Superior temporal gyrus (tissue), 1 donor: ENCODE data around the gene MASP2.
A peak's percentile ranks its signal among the peaks of the same experiment; 100 is the strongest.
"Not testable (repeated sequence)": the region's sequence is repeated elsewhere in the genome, so short reads cannot be mapped to it uniquely, and the experiment has no call there.

Experiments
- DNase-seq: peaks from one replicate; pipeline ENCODE4 v3.0.0-alpha.2; 2016; ENCODE audit errors: extremely low spot score

Gene MASP2

DNA sequence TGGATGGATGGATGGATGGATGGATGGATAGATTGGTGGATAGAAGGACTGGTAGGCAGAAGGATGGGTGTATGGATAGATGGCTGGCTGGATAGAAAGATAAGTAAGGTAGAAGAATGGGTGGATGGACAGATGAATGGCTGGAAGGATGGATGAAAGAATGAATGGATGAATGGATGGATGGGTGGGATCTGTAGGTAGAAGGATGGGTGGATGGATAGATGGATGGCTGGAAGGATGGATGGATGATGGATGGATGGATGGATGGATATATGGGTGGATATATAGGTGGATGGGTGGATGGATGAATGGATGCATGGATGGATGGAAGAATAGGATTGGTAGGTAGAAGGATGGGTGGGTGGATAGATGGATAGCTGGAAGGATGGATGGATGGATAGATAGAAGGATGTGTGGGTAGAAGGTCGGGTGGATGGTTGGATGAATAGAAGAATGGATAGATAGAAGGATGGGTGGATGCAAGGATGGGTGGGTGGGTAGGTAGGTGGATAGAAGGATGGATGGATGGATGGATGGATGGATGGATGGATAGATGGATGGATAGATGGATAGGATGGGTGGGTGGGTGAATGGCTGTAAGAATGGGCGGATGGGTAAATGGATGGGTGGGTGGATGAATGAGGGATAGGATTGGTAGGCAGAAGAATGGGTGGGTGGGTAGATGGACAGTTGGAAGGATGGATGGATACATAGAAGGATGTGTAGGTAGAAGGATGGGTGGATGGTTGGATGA lies 7.5 kb downstream of the MASP2 start:
- no peak for DNase-seq

DNA sequence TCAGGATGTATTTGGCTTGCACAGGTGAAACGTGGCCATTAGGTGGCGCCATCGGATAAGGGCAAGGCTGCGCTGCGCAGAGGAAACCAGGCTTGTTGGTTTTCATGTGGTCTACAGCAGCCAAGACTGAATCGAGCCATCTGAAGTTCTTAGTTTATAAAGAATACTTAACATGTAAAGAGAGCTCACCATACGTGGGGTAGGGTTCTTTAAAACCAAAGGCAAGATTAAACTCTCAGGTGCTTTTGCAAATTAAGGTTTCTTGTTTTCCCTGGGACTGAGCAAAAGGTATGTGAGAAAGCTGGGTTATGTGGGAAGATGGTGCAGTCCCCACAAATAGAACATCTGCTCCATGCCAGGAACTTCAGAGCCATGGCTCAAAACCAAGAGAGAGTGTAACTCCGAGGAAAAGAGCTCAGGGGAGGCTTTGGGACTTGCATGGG lies 9.3 kb downstream of the MASP2 start:
- DNase-seq, result peak; percentile 96

DNA sequence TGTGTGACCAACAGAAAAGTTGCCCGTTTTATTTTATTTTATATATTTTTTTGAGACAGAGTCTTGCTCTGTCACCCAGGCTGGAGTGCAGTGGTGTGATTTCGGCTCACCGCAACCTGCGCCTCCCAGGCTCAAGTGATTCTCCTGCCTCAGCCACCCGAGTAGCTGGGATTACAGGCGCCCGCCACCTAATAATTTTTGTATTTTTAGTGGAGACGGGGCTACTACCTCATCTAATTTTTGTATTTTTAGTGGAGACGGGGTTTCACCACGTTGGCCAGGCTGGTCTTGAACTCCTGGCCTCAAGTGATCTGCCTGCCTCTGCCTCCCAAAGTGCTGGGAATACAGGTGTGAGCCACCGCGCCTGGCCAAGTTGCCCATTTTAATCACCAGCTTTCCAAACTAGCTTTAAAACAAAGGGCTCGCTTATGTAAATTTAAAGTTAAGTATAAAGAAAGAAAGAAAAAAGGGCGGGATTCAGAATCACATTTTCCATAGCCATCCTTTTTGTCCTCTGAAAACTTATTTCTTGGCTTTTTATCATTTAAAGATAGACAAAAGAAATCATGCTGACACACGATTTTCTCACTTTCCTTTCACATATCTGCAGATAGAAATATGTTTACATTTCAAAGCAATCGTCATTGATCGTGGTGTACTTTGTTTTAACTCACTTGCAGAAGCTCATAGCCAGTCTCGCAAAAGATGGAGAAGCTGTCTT lies 9.9 kb downstream of the MASP2 start:
- not testable (repeated sequence) for DNase-seq

DNA sequence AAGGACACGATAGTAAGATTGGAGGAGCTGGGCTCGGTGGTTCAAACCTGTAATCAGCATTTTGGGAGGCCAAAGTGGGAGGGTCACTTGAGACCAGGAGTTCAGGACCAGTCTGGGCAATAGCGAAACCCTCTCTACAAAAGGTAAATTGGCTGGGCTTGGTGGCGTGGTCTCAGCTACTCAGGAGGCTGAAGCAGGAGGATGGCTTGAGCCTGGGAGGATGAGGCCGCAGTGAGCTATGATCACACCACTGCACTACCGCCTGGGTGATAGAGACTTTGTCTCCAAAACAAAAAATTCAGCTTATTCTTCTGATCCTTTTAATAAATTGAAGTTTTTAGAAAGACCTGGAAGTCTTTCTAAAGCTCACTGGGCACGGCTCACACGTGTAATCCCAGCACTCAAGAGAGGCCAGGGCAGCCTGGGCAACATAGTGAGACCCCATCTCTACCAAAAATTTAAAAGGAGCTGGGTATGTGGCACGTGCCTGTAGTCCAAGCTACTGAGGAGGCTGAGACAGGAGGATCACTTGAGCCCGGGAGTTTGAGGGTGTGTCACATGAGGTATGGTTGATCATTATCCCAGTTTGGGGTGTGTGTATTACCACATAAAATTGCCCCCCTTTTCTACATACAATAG lies 15.3 kb downstream of the MASP2 start:
- no peak for DNase-seq

DNA sequence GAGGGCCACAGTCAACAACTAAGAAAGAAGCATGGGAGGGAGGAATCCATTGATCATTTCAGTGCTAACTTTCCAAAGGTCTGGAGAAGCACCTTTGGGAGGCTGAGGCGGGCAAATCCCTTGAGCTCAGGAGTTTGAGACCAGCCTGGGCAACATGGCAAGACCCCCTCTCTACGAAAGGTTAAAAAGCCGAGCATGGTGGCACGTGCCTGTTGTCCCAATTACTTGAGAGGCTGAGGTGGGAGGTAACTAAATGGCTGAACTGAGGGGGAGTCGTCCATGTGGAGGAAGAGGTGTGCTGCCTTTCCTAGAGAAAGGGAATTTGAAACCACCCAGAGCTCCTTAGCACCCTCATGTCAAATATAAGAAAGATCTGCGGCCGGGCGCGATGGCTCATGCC lies 16.2 kb downstream of the MASP2 start:
- no peak for DNase-seq

DNA sequence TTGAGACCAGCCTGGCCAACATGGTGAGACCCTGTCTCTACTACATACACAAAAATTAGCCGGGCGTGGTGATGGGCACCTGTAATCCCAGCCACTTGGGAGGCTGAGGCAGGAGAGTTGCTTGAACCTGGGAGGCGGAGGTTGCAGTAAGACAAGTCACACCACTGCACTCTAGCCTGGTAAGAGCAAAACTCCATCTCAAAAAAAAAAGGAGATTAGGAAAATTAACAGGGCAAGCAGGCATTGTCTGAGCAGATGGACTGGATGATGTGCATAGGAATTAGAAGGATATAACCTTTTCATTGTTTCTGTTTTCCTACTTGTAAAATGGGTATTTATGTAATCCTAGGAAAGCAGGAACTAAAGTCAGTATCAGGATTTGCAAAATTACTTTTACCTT lies 19.0 kb downstream of the MASP2 start:
- DNase-seq, result no peak

DNA sequence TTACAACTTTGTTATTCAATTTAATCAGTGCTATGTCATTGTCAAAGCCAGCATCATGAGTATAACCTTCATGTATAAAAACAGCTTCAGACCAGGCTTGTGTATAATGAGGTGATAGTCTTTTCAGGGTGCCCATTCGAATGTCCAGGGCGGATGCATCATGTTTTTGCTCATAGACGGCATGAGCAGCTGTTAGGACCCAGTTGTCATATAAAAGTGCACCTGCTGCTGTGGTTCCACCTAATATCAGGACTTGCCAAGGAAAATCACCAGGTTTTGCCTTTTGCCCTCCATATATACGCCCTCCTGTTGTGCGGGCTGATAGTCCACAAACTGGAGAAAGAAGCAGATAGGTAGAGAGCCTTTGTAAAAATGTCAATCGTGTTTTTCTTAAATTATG lies 19.7 kb downstream of the MASP2 start:
- no peak for DNase-seq

DNA sequence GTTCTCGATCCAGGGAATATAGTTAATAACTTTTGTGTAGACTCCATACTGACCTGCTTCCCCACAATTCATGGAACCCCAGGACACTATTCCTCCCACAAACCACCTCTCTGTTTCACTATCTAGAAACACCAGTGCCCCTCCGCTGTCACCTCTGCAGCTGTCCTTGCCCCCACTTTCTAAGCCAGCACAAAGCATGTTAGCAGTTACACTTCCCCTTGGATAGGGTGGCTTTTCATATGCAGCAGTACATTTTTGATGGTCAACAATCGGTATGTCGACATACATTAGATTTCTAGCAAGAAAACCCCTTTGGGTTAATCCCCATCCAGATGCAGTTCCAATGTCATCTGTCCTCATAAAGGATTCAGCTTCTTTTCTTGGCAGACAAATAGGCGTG lies 20.1 kb downstream of the MASP2 start:
- DNase-seq, result no peak

DNA sequence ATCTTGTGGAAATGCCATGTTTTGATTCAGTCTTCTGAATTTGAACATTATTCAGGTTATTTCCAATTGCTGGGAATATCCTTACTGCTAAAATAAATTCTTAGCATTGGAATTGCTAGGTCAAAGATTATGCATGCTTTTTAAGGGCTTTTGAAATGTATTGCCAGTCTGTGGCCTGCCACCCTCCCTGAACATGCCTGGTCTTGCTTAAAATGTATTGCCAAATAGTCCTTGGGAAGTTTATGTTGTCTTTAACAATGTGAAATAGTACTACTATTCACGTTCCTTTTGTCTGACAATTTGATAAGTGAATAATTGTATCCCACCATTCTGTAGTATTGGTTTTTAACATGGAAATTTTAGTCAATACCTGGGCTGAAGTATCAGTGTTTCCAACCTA lies 21.0 kb downstream of the MASP2 start:
- no peak for DNase-seq

DNA sequence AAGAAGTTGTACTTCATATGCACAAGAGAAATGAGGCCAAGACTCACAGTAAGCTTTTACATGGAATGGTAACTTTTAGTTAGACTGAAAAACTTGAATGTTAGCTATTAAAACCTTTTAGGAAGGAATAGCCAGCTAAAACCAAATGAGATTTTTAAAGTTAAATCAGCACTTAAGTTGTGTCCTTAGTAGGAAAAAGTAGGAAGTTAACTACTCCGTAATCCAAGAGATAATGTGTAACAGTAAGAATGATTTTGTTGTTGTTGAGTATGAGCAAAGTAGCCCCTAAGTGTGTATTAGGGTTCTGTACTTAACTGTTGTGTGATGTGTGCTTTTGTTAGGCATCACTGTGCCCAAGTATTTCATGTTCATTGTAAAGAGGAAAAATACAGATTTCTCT lies 21.4 kb downstream of the MASP2 start:
- DNase-seq, result no peak

DNA sequence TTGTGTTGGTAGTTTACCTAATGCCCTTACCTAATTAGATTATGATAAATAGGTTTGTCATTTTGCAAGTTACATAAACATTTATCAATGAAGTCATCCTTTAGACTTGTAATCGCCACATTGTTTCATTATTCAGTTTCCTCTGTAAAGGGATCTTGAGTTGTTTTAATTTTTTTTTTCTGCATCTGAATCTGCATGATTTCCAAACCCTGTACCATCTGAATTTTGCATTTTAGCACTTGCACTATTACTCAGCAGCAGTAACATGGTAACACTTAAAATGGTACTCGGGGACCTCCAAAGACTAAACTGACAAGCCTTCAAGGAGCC lies 22.2 kb downstream of the MASP2 start:
- DNase-seq, result no peak

DNA sequence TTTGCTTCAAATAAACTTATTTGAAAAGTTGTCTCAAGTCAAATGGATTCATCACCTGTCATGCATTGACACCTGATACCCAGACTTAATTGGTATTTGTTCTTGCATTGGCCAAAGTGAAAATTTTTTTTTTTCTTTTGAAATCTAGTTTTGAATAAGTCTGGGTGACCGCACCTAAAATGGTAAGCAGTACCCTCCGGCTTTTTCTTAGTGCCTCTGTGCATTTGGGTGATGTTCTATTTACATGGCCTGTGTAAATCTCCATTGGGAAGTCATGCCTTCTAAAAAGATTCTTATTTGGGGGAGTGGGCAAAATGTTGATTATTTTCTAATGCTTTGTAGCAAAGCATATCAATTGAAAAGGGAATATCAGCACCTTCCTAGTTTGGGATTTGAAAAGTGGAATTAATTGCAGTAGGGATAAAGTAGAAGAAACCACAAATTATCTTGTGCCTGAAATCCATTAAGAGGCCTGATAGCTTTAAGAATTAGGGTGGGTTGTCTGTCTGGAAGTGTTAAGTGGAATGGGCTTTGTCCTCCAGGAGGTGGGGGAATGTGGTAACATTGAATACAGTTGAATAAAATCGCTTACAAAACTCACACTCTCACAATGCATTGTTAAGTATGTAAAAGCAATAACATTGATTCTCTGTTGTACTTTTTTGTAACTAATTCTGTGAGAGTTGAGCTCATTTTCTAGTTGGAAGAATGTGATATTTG lies 22.7 kb downstream of the MASP2 start:
- no peak for DNase-seq

DNA sequence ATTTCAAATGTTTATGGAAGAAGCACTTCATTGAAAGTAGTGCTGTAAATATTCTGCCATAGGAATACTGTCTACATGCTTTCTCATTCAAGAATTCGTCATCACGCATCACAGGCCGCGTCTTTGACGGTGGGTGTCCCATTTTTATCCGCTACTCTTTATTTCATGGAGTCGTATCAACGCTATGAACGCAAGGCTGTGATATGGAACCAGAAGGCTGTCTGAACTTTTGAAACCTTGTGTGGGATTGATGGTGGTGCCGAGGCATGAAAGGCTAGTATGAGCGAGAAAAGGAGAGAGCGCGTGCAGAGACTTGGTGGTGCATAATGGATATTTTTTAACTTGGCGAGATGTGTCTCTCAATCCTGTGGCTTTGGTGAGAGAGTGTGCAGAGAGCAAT lies 23.8 kb downstream of the MASP2 start:
- no peak for DNase-seq

DNA sequence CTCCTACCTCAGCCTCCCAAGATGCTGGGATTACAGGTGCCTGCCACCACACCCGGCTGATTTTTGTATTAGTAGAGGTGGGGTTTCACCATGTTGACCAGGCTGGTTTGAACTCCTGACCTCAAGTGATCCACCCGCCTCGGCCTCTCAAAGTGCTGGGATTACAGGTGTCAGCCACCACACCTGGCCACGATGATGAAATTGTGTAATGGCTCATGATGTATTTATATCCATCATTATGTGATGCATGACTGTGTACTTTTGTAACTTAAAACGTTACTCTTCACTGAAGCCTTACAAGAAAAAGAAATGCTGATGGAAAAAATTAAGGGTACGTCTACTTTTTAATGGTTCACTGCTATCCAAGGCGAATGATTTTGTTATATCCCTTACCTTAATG lies 27.1 kb downstream of the MASP2 start:
- no peak for DNase-seq

DNA sequence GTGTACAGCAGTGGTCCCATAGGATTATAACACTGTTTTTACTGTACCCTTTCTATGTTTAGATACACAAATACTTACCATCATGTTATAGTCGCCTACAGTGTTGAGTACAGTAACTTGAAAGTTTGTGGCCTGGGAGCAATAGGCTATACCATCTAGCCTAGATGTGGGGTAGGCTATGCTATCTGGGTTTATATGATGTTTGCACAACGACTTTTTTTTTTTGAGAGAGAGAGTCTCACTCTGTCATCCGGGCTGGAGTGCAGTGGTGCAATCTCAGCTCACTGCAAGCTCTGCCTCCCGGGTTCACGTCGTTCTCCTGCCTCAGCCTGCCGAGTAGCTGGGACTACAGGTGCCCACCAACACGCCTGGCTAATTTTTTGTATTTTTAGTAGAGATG lies 27.7 kb downstream of the MASP2 start:
- DNase-seq, result not testable (repeated sequence)

DNA sequence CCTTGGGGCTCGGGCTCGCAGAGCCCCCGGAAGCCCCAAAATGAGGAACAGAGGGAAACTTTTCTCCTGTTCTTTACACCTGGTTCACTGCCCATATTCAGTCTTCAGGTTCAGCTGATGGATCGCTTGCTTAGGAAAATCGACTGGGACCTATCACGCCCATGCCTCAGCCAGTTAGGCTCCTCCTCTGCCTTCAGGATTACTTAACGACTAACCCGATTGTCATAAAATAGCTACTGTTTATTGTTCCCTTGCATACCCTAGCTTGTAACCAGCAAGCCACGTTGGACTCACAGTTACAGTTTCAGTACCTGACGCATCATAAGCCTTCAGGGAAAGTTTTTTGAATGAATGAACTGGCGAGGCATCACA lies 33.9 kb downstream of the MASP2 start:
- DNase-seq, result no peak

DNA sequence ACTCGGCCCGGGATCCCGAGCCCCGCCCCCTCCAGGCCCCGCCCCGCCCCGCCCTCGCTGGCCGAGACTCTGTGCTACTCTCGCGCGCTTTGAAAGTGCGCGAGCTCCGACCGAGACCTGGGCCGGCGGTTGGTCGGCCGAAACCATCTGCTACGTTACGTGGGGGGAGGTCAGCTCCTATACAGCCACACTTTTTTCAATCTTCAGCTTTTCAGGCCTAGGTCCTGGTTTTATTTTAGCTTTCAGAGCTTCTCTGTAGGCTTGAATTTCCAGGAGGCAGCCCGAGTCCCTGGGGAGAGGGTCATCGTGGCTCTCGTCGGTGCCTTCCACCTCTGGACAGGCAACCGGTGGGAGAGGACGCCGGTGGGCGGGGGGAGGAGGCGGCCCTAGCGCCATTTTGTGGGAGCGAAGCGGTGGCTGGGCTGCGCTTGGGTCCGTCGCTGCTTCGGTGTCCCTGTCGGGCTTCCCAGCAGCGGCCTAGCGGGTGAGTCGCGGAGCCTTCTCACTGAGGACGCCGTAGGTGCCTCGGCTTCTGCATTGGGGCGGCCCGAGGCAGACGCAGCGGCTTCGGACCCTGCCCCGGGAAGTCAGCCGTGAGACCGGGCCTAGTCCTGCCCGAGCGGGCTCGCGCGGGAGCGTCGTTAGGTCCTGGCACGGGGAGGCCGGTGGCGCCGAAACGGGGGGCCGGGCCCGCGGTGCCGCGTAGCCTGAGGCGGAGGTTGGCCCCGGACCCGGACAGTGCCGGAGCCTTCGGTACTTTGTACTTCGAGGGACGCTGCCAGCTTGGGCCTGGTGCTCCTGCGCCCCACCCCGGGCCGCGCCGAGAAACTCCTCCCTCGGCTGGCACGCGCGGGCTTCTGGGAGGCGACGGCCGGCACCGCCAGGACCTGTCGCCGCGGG lies 34.5 kb downstream of the MASP2 start, which contains the start of gene TARDBP:
TSS of gene TARDBP (plus strand) at position 395 of the 900 bp plus-strand sequence. CDS start 1,074 bp downstream, outside the sequence.
- DNase-seq, result peak; percentile 93

DNA sequence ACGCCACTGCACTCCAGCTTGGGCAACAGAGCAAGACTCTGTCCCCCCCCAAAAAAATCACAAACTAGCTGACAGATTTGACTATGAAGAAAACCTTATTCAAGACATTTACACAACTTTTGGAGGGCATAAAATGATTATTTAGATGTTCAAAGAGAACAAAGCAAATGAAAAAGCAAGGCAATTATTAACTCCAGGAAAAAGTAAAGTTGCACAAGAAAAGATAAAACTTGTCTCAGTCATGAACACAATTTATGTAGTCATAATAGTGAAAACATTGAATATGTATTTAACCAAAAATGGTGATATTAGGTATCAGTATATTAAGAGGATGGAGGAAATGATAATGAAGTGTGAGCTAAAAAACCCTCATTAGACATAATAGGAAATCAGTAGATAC lies 46.5 kb downstream of the MASP2 start:
- DNase-seq, result no peak

DNA sequence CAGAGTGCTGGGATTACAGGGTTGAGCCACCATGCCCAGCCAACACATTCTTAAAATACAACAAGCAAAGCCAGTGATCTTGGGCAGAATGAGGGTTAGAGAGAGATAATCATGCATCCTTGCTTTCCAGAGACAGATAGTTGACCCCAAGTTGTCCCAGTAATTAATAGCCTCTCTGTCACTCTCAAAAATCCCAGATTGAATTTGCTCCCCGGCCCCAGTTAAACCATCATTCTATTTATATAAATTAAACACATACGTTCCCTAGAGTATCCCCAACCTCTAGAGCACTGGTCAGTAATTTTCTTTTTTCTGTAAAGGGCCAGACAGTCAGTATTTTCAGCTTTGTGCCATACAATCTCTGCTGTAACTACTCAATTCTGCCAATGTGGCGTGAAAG lies 50.9 kb downstream of the MASP2 start:
- DNase-seq, result no peak

DNA sequence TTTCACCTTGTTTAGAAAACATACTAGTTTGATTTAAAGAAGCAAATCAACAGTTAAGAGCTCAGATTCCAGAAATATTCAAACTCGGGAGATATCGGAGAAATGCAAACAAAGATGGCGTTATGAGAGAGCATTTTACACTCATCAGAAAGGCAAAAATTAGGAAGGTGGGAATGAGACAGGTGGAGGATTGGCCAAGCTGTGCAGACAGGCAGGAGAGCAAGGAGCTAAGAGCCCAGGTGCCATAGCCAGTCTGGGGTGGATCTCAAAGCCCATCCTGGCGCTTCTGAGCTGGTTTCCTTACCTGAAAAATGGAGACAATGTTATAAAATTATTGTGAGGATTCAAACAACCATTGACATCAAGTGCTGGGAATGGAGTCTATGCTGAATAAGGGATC lies 54.2 kb downstream of the MASP2 start:
- no peak for DNase-seq

DNA sequence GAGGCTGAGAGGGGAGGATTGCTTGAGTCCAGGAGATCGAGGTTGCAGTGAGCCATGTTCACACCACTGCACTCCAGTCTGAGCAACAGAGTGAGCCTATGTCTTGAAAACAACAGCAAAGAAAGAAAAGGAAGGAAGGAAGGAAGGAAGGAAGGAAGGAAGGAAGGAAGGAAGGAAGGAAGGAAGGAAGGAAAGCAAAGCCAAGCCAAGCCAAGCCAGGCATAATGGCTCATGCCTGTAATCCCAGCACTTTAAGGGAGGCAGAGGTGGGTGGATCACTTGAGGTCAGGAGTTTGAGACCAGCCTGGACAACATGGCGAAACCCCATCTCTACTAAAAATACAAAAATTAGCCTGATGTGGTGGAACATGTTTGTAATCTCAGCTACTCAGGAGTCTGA lies 55.0 kb downstream of the MASP2 start:
- not testable (repeated sequence) for DNase-seq
